ENCODE results near the gene MST1R.

DNA sequence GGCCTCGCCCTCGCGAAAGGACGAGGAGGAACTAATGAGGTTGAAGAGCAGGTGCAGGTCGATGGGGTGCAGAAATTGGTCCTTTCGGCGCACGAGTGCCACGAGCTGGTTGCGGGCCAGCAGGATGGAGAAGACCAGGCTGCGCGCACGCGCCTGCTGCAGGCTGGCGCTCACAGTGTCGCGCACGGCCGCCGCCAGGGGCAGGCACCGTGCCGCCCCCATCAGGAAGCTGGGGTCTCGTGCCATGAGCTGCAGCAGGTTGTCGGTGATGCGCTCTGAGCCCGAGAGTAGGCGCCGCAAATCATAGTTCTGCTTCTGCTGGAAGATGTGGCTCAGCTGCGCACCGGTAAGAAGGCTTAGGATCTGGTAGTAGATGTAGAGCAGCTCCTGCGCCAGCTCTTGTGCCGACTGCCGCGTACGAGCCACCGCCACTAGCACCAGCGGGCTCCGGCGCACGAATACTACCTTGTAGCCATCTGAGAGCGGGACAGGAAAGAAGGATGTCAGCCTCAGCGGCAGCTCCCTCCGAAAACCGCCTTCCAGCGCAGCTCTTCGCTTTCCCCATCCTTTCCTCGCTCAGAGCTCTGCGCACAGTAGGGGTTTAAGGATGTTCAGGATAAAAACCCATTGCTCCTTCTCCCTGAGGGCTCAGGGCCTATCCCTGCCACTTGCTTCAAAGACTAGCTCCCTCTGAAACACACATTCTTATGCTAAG is 6.9 kb upstream of the MST1R start:
- TF ChIP-seq POLR2A (IDR thresholded peaks at IDR 0.05) = no peak
- TF ChIP-seq, protein P1, sequence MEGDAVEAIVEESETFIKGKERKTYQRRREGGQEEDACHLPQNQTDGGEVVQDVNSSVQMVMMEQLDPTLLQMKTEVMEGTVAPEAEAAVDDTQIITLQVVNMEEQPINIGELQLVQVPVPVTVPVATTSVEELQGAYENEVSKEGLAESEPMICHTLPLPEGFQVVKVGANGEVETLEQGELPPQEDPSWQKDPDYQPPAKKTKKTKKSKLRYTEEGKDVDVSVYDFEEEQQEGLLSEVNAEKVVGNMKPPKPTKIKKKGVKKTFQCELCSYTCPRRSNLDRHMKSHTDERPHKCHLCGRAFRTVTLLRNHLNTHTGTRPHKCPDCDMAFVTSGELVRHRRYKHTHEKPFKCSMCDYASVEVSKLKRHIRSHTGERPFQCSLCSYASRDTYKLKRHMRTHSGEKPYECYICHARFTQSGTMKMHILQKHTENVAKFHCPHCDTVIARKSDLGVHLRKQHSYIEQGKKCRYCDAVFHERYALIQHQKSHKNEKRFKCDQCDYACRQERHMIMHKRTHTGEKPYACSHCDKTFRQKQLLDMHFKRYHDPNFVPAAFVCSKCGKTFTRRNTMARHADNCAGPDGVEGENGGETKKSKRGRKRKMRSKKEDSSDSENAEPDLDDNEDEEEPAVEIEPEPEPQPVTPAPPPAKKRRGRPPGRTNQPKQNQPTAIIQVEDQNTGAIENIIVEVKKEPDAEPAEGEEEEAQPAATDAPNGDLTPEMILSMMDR (IDR thresholded peaks at IDR 0.05) = no peak
